HCT116 (cell line): ENCODE data around the gene PPIL1. TPM values are rescaled to one million over a fixed set of nuclear protein-coding genes. Genes with fewer than 3 reads are reported as not detected.

Experiments used
- ATAC-seq: fragments of 200-7000 bp; cut with Tn5 transposase; 2 replicates; pipeline ENCODE4 v1.9.1; 2020; ENCODE audit warnings: mild to moderate bottlenecking, moderate library complexity
- BruUV-seq: library from RNA; stranded (reverse); fragments of 400-500 nt; replicated peaks from 2 replicates; lab custom pipeline; 2021; lab: Mats Ljungman, UMichigan
- CTCF ChIA-PET: fragments of 300-600 bp; sonication (Branson Sonifier 250); formaldehyde crosslinking; loops from one replicate; lab custom pipeline; 2021; ENCODE audit warnings: antibody characterized with exemption; lab: Charles Lee
- POLR2A ChIA-PET: fragments of 300-600, 350-600 bp; sonication (Branson Sonifier 250); formaldehyde crosslinking; loops from one replicate; lab custom pipeline; 2021; ENCODE audit warnings: antibody characterized with exemption; lab: Charles Lee
- RAD21 ChIA-PET, 2 experiments: fragments of 300-600 bp; sonication (Branson Sonifier 250); formaldehyde crosslinking; loops; one replicate each; lab custom pipeline; 2023; ENCODE audit warnings: low total read pairs in 2 of 2; ENCODE audit not compliant: uncharacterized antibody in 2 of 2, unreplicated experiment in 2 of 2, low non-redundant PET in 1 of 2; lab: Charles Lee
- DNase-seq: peaks from one replicate; pipeline ENCODE4 v3.0.0-alpha.2; 2010; ENCODE audit warnings: low read depth, low spot score
- H2AFZ ChIP-seq: fragments of 200-600 bp; shearing (Covaris generic), sonication (generic); 2 replicates; pipeline ENCODE4 v1.6.1; 2017; ENCODE audit warnings: low read depth, mixed run types, mixed read lengths, antibody characterized with exemption, low read length; ENCODE audit not compliant: poor library complexity, severe bottlenecking
- H3K27ac ChIP-seq: 2 replicates; pipeline ENCODE4 v1.5.1; 2012; ENCODE audit warnings: low read depth, low read length
- H3K27me3 ChIP-seq: fragments of 200-600 bp; sonication (generic); 2 replicates; pipeline ENCODE4 v1.6.1; 2016; ENCODE audit warnings: mixed run types, low read length, mixed read lengths; ENCODE audit not compliant: insufficient read depth
- H3K36me3 ChIP-seq, 2 experiments: fragments of 200-500 bp in 1 of 2; fragments of 200-600 bp in 1 of 2; sonication (Bioruptor generic) in 1 of 2; sonication (generic) in 1 of 2; 2 replicates each; pipeline versions ENCODE4 v1.5.1 to v1.6.1; 2014 to 2016; ENCODE audit warnings: low read length in 2 of 2, inconsistent platforms in 1 of 2, mixed read lengths in 1 of 2, mixed run types in 1 of 2; ENCODE audit not compliant: insufficient read depth in 2 of 2, control insufficient read depth in 1 of 2
- H3K4me1 ChIP-seq, 2 experiments: fragments of 200-600 bp in 1 of 2; sonication (generic) in 1 of 2; 2 replicates each; pipeline versions ENCODE4 v1.5.1 to v1.6.1; 2012 to 2017; ENCODE audit warnings: low read length in 2 of 2, inconsistent platforms in 1 of 2, mild to moderate bottlenecking in 1 of 2, mixed read lengths in 1 of 2, mixed run types in 1 of 2, moderate library complexity in 1 of 2; ENCODE audit not compliant: insufficient read depth in 2 of 2, control insufficient read depth in 1 of 2
- H3K4me2 ChIP-seq: fragments of 200-600 bp; sonication (generic); 2 replicates; pipeline ENCODE4 v1.6.1; 2017; ENCODE audit warnings: mixed run types, low read length, mixed read lengths
- H3K4me3 ChIP-seq, 2 experiments: fragments of 200-600 bp in 1 of 2; sonication (generic) in 1 of 2; replicated peaks in 1 of 2; 2 replicates each; pipeline ENCODE4 v1.5.1; 2011 to 2016; ENCODE audit warnings: low read length in 2 of 2, control low read depth in 1 of 2, low read depth in 1 of 2, mild to moderate bottlenecking in 1 of 2, mixed read lengths in 1 of 2, mixed run types in 1 of 2
- H3K79me2 ChIP-seq: fragments of 200-600 bp; sonication (generic); 2 replicates; pipeline ENCODE4 v1.6.1; 2017; ENCODE audit warnings: mild to moderate bottlenecking, mixed run types, low read length, moderate library complexity, mixed read lengths; ENCODE audit not compliant: insufficient read depth
- H3K9ac ChIP-seq: fragments of 200-600 bp; sonication (generic); 2 replicates; pipeline ENCODE4 v1.6.1; 2016; ENCODE audit warnings: low read length, mixed read lengths
- H3K9me2 ChIP-seq: fragments of 200-600 bp; sonication (generic), shearing (Covaris generic); 2 replicates; pipeline ENCODE4 v1.6.1; 2017; ENCODE audit warnings: mixed run types, mild to moderate bottlenecking, moderate library complexity; ENCODE audit not compliant: insufficient read depth
- H3K9me3 ChIP-seq, 2 experiments: fragments of 200-500 bp in 1 of 2; fragments of 200-600 bp in 1 of 2; sonication (Bioruptor generic) in 1 of 2; sonication (generic) in 1 of 2; 2 replicates each; pipeline ENCODE4 v1.6.1; 2014 to 2017; ENCODE audit warnings: low read length in 2 of 2, mixed read lengths in 2 of 2, inconsistent platforms in 1 of 2, low read depth in 1 of 2, mild to moderate bottlenecking in 1 of 2, mixed run types in 1 of 2, moderate library complexity in 1 of 2; ENCODE audit not compliant: control insufficient read depth in 1 of 2, insufficient read depth in 1 of 2
- H4K20me1 ChIP-seq: fragments of 200-600 bp; sonication (generic), shearing (Covaris generic); 2 replicates; pipeline ENCODE4 v1.6.1; 2017; ENCODE audit warnings: mixed run types, mild to moderate bottlenecking, moderate library complexity; ENCODE audit not compliant: insufficient read depth
- CBX3 ChIP-seq: IDR thresholded peaks from 2 replicates; pipeline ENCODE4 v1.6.1; 2012; ENCODE audit warnings: low read depth
- CTCF ChIP-seq, 3 experiments: fragments of 200-600 bp in 1 of 3; sonication (generic) in 1 of 3; IDR thresholded peaks in 2 of 3; conservative IDR thresholded peaks in 1 of 3; 2 replicates each; pipeline ENCODE4 v1.5.1; 2012 to 2017; ENCODE audit warnings: low read depth in 2 of 3, low read length in 2 of 3, antibody characterized with exemption in 1 of 3, borderline replicate concordance in 1 of 3, control low read depth in 1 of 3, mild to moderate bottlenecking in 1 of 3, mixed read lengths in 1 of 3, mixed run types in 1 of 3, moderate library complexity in 1 of 3; ENCODE audit not compliant: insufficient read depth in 1 of 3
- ELF1 ChIP-seq: IDR thresholded peaks from 2 replicates; pipeline ENCODE4 v1.6.1; 2012; ENCODE audit warnings: low read depth, borderline replicate concordance
- RAD21 ChIP-seq: IDR thresholded peaks from 2 replicates; pipeline ENCODE4 v1.6.1; 2012; ENCODE audit warnings: low read depth, mild to moderate bottlenecking
- SIN3A ChIP-seq: IDR thresholded peaks from 2 replicates; pipeline ENCODE4 v1.6.1; 2012; ENCODE audit warnings: low read depth
- TCF7L2 ChIP-seq: IDR thresholded peaks from 2 replicates; pipeline ENCODE4 v1.7.0; 2011; ENCODE audit warnings: borderline replicate concordance, inconsistent platforms; ENCODE audit not compliant: insufficient read depth, insufficient read length; ENCODE audit errors: extremely low read depth
- ZFX ChIP-seq: fragments of 450-650 bp; IDR thresholded peaks from 2 replicates; pipeline ENCODE4 v1.6.1; 2017
- intact Hi-C: fragments of 100-400 bp; cut with micrococcal nuclease; formaldehyde crosslinking; loops from 2 replicates; pipeline ENCODE4 v1.10.0; 2022
- total RNA-seq: library from RNA; stranded (reverse); gene quantifications from one replicate; pipeline ENCODE4 v1.2.1, GENCODE V29; 2021; ENCODE audit not compliant: unreplicated experiment

The PPIL1 gene
- total RNA-seq, 1 experiment from 2014 or later: 42.0 TPM

- TF ChIP-seq RAD21: no peak
- TF ChIP-seq ELF1: no peak
- TF ChIP-seq TCF7L2: no peak
- no peak for TF ChIP-seq CTCF (IDR thresholded peaks at IDR 0.05 in 2 of 3, conservative IDR thresholded peaks at IDR 0.05 in 1 of 3; ENCODE audit: borderline replicate concordance in 1 of 3, insufficient read depth in 1 of 3, low read depth in 2 of 3, low read length in 2 of 3)
- TF ChIP-seq CBX3: no peak
- TF ChIP-seq ZFX: no peak
Observed at GRCh38 chr6:36837022-36837339, 37.6 kb downstream of the PPIL1 start (continued).

DNA sequence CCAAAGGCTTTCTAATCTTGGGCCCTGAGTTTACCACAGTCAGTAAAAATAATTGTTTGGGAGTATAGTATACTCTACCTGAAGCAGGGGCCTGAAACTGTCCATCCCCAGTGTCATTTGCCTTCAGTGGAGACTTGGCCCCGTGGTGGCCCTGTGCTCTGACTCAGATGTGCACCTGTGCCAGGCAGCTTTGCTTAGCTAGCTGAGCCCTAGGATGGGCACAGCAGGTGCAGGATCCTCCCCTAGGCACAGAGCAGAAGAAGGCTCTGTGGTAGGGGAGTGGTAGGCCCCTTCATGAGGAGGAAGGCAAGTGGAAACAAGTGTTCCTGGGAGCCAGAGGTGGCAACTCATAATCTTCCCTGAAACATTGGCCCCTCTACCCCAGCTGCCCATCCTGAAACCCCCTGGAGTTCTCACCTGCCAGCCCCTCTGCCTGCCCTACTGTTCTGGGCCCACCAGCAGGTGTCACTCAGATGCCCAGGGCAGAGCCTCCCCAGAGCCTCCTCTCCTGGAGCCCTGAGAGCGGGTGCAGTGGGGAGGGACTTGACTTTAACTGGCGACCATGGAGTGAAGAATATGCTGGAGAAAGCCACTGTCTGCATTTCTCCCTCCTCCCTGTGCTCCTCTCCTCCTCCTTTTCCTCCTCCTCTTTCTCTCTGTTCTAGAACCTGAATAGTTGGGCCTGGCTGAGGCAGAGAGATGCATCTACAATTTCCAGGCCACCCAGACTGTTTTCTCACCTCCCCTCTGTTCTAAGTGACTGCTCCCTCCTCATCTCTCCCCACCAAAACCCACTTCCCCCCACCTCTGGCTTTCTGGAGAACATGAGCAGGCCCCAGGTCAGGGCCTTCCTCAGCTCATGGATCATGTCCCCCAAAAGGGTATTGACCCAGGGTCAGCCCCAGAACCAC, 38.2 kb downstream of the PPIL1 start:
- Histone ChIP-seq H3K4me3 (no peak overlapping the region), H3K9ac (no peak overlapping the region), H3K4me1 (peaks cover 0 to 7% of the 10 kb centered on the region in 2 experiments; a peak in 1 of 4 replicates), H3K4me2 (no peak overlapping the region), H3K27me3 (peaks cover 10% of the 10 kb centered on the region; the same call in 1 of the 2 replicates), H2AFZ (no peak overlapping the region), H3K9me3 (no peaks in the 10 kb centered on the region), H3K27ac (no peak overlapping the region), H3K9me2 (no peaks in the 10 kb centered on the region), H4K20me1 (no peaks in the 10 kb centered on the region), H3K79me2 (no peaks in the 10 kb centered on the region), H3K36me3 (no peaks in the 10 kb centered on the region)
- ChIA-PET POLR2A (no interaction called here), RAD21 (no interaction called here), CTCF (interaction anchor here (2.1 kb wide), 1 partner anchor 13 kb away, joined by 6 read pairs; no protein-coding TSS in a partner anchor)
- peak in 2 of 3 experiments; percentile 10 to 14; a peak in 1 of 6 replicates for TF ChIP-seq CTCF (IDR thresholded peaks at IDR 0.05 in 2 of 3, conservative IDR thresholded peaks at IDR 0.05 in 1 of 3; ENCODE audit: borderline replicate concordance in 1 of 3, insufficient read depth in 1 of 3, low read depth in 2 of 3, low read length in 2 of 3)
- no peak for TF ChIP-seq SIN3A
- DNase-seq: no peak
- BruUV-seq: no TSS peak
- ATAC-seq: 0 out of 2 replicates have a peak, but pooled peaks have one; percentile 37
- intact Hi-C loops: no loop called here
